GM12891 (cell line): ENCODE results near the gene CD207.

ENCODE experiments used
- PAX5 ChIP-seq: IDR thresholded peaks from 2 replicates; pipeline ENCODE4 v1.6.1; 2011; ENCODE audit warnings: low read length, moderate library complexity, mild to moderate bottlenecking; ENCODE audit not compliant: insufficient read depth, severe bottlenecking
- POLR2A ChIP-seq: IDR thresholded peaks from 2 replicates; pipeline ENCODE4 v1.6.1; 2011; ENCODE audit warnings: low read depth, low read length, control low read depth
- POLR2AphosphoS5 ChIP-seq: IDR thresholded peaks from 2 replicates; pipeline ENCODE4 v1.6.1; 2011; ENCODE audit warnings: low read depth, low read length, control low read depth
- POU2F2 ChIP-seq: IDR thresholded peaks from 2 replicates; pipeline ENCODE4 v1.6.1; 2011; ENCODE audit warnings: low read depth, mild to moderate bottlenecking, control low read depth, low read length, moderate library complexity
- SPI1 ChIP-seq: IDR thresholded peaks from 2 replicates; pipeline ENCODE4 v1.6.1; 2011; ENCODE audit warnings: low read depth, low read length, control low read depth
- TAF1 ChIP-seq: IDR thresholded peaks from 2 replicates; pipeline ENCODE4 v1.6.1; 2011; ENCODE audit warnings: low read depth, low read length, control low read depth

- TF ChIP-seq SPI1 (no peak), POLR2A (no peak), POLR2AphosphoS5 (no peak), TAF1 (no peak), PAX5 (no peak), POU2F2 (no peak)
Measured at GRCh38 chr2:70868970-70869369, 33.4 kb upstream of the CD207 start.
